Heart left ventricle (tissue), 13 donors: ENCODE results near the gene CCL17.

Source experiments
- POLR2A ChIP-seq, 2 donors: fragments of 450-650 bp; IDR thresholded peaks; one replicate each; pipeline ENCODE4 v1.6.1; 2017; ENCODE audit warnings: antibody characterized with exemption in 2 of 2, mild to moderate bottlenecking in 2 of 2, moderate library complexity in 2 of 2
- TF ChIP-seq, protein P1 (sequence below), 12 donors: fragments of 200-600 bp; sonication (generic) in 4 of 12; IDR thresholded peaks; one replicate each; pipeline versions ENCODE4 v1.5.0 to v1.8.0; 2018 to 2022; ENCODE audit warnings: antibody characterized with exemption in 12 of 12, mild to moderate bottlenecking in 5 of 12
- donor health status: ischemic (EF 13 %, LVEDD 7.1; RV severe dilation, severe dysfunction).
- donor health status: DM: no; HTN: yes; CAD: no.
- donor health status: DM: no; HTN: no; CAD: no.
- donor health status: ischemic (EF 25% LVEDD 6.9; RV normal size, moderate dysfunction).
- donor health status: ischemic (EF 25% LVEDD 5.7; RV mildly dilated, moderate dysfunction).
- donor health status: ischemic (EF 35%, LVEDD 5.7; RV mildly dilated, moderate dysfunction).
- donor health status: nonischemic (EF 11% LVEDD 7.7; RV severe dilation, severe dysfunction).
- donor health status: DM: yes; HTN: yes; CAD: no.
- donor health status: PGD.
- donor health status: ischemic (EF 29% LVEDD 5.4; RV normal size, mild dysfunction).
- donor health status: nonischemic (EF 23%, LVEDD 6.1; RV moderate dilation, normal function).

DNA sequence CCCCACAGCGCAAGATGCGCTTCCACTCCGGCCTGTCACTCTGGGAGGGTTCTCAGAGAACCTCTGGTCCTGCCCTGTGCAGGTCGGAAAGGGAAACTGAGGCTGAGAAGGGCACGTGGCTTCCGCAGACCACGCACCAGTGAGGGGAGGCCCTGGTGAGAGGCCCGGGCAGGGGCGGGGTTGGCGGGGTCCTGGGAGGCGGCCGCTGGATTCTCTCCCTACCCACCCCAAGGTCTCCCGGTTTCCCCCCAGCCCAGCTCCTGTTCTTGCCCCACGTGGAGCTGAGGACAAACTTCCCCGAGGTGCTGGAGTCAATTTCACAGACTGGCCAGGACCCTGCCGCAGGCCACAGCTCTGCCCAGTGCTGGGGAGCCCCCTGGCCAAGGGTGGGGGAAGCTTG is 11.5 kb downstream of the CCL17 start:
- TF ChIP-seq, protein P1, sequence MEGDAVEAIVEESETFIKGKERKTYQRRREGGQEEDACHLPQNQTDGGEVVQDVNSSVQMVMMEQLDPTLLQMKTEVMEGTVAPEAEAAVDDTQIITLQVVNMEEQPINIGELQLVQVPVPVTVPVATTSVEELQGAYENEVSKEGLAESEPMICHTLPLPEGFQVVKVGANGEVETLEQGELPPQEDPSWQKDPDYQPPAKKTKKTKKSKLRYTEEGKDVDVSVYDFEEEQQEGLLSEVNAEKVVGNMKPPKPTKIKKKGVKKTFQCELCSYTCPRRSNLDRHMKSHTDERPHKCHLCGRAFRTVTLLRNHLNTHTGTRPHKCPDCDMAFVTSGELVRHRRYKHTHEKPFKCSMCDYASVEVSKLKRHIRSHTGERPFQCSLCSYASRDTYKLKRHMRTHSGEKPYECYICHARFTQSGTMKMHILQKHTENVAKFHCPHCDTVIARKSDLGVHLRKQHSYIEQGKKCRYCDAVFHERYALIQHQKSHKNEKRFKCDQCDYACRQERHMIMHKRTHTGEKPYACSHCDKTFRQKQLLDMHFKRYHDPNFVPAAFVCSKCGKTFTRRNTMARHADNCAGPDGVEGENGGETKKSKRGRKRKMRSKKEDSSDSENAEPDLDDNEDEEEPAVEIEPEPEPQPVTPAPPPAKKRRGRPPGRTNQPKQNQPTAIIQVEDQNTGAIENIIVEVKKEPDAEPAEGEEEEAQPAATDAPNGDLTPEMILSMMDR (IDR thresholded peaks at IDR 0.05) = no peak
- TF ChIP-seq POLR2A (IDR thresholded peaks at IDR 0.05) = no peak
